ENCODE measurements around the gene VSTM2L. TPM values are rescaled to one million over a fixed set of nuclear protein-coding genes. Genes with fewer than 3 reads are reported as not detected.

Gene VSTM2L
- total and polyA plus RNA-seq, 2 of the 13 experiments (the other 11 are each of a cell fraction or from before 2014, with no cell fraction given), result not detected

DNA sequence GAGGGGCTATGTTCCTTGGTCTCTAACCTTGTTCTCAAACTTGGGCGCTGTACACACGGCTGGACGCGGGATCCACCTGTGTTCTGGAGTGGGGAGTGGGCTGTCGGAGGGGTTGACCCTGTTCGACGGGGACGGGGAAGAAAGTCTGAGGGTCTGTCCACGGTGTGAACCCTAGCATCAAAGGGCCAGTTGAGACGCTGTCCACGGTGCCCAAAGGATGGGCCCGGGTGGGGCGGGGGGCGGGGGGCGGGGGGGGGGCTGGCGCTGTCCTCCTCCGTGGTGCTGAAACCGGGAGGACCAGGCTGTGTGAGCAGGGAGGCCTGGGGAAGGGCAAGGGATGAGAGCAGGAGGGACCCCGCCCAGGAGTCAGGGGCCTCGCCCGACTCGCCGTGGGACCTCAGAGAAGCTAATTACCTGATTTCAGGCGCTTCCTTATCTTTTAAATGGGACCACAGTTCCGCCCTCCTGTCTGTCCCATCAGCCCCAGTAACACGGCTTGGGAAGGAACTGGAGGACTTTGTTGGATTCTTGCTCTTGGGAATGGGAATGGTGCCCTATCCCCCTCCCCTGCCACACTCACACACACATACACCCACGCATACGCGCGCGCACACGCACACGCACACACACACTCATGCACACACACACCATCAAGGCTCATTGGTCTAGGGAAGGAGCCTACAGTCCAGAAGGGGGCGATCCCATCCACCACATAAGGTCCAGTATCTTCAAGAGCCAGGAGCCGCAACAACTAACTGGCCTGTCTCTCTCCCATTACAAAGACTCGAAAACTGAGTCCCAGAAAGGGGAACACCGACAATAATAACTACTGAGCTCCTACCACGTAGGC, 1.0 kb upstream of the VSTM2L start (continued):
- TF ChIP-seq, protein P1, sequence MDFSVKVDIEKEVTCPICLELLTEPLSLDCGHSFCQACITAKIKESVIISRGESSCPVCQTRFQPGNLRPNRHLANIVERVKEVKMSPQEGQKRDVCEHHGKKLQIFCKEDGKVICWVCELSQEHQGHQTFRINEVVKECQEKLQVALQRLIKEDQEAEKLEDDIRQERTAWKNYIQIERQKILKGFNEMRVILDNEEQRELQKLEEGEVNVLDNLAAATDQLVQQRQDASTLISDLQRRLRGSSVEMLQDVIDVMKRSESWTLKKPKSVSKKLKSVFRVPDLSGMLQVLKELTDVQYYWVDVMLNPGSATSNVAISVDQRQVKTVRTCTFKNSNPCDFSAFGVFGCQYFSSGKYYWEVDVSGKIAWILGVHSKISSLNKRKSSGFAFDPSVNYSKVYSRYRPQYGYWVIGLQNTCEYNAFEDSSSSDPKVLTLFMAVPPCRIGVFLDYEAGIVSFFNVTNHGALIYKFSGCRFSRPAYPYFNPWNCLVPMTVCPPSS (IDR thresholded peaks at IDR 0.05), result no peak
- TF ChIP-seq ZNF749 (CRISPR knock-in tag; IDR thresholded peaks at IDR 0.05; ENCODE audit: borderline replicate concordance), result no peak
- TF ChIP-seq, protein P2, sequence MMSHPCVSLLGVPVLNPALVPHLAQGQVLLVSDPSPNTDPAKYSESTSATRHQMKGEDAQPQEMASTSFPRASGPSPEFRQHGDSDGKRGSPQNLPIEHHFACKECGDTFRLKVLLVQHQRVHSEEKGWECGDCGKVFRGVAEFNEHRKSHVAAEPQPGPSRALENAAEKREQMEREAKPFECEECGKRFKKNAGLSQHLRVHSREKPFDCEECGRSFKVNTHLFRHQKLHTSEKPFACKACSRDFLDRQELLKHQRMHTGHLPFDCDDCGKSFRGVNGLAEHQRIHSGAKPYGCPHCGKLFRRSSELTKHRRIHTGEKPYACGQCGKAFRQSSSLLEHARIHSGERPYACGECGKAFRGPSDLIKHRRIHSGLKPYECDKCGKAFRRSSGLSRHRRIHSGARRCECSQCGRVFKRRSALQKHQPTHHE (CRISPR knock-in tag; IDR thresholded peaks at IDR 0.05; ENCODE audit: borderline replicate concordance), result no peak
- no peak for TF ChIP-seq SMAD3 (CRISPR knock-in tag; IDR thresholded peaks at IDR 0.05)
- TF ChIP-seq ZNF619 (CRISPR knock-in tag; IDR thresholded peaks at IDR 0.05), result no peak
- peak; percentile 8; the same call in 1 of the 2 replicates for TF ChIP-seq HDAC2 (CRISPR knock-in tag; IDR thresholded peaks at IDR 0.05)
- no peak for TF ChIP-seq ZNF317 (CRISPR knock-in tag; IDR thresholded peaks at IDR 0.05)
- TF ChIP-seq, protein P3, sequence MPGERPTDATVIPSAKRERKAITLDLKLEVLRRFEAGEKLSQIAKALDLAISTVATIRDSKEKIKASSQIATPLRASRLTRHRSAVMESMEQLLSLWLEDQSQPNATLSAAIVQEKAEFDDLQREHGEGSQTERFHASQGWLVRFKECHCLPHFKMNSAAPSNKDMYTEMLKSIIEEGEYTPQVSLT (CRISPR knock-in tag; IDR thresholded peaks at IDR 0.05; ENCODE audit: borderline replicate concordance, low read depth), result no peak
- TF ChIP-seq, protein P4, sequence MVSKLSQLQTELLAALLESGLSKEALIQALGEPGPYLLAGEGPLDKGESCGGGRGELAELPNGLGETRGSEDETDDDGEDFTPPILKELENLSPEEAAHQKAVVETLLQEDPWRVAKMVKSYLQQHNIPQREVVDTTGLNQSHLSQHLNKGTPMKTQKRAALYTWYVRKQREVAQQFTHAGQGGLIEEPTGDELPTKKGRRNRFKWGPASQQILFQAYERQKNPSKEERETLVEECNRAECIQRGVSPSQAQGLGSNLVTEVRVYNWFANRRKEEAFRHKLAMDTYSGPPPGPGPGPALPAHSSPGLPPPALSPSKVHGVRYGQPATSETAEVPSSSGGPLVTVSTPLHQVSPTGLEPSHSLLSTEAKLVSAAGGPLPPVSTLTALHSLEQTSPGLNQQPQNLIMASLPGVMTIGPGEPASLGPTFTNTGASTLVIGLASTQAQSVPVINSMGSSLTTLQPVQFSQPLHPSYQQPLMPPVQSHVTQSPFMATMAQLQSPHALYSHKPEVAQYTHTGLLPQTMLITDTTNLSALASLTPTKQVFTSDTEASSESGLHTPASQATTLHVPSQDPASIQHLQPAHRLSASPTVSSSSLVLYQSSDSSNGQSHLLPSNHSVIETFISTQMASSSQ (IDR thresholded peaks at IDR 0.05; ENCODE audit: low read depth), result no peak
- TF ChIP-seq, protein P4 (CRISPR knock-in tag; IDR thresholded peaks at IDR 0.05; ENCODE audit: borderline replicate concordance), result no peak
- TF ChIP-seq ZNF629 (CRISPR knock-in tag; conservative IDR thresholded peaks at IDR 0.05), result peak; percentile 98
- no peak for TF ChIP-seq ZNF83 (CRISPR knock-in tag; IDR thresholded peaks at IDR 0.05; ENCODE audit: borderline replicate concordance)
- no peak for TF ChIP-seq ZNF124 (CRISPR knock-in tag; IDR thresholded peaks at IDR 0.05)
- 0 out of 2 replicates have a peak, but pooled peaks have one; percentile 8 for TF ChIP-seq SAP130 (CRISPR knock-in tag; IDR thresholded peaks at IDR 0.05; ENCODE audit: low read depth)
- no peak for TF ChIP-seq ZNF616 (CRISPR knock-in tag; IDR thresholded peaks at IDR 0.05; ENCODE audit: low read depth)
- no peak for TF ChIP-seq ZNF746 (CRISPR knock-in tag; IDR thresholded peaks at IDR 0.05)
- no peak for TF ChIP-seq SALL2 (CRISPR knock-in tag; IDR thresholded peaks at IDR 0.05)
- TF ChIP-seq, protein P5, sequence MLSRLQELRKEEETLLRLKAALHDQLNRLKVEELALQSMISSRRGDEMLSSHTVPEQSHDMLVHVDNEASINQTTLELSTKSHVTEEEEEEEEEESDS (CRISPR knock-in tag; IDR thresholded peaks at IDR 0.05; ENCODE audit: borderline replicate concordance), result no peak
- no peak for TF ChIP-seq FIP1L1 (IDR thresholded peaks at IDR 0.05; ENCODE audit: borderline replicate concordance, insufficient read depth, low read depth, low read length)
- TF ChIP-seq, protein P6, sequence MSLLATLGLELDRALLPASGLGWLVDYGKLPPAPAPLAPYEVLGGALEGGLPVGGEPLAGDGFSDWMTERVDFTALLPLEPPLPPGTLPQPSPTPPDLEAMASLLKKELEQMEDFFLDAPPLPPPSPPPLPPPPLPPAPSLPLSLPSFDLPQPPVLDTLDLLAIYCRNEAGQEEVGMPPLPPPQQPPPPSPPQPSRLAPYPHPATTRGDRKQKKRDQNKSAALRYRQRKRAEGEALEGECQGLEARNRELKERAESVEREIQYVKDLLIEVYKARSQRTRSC (CRISPR knock-in tag; IDR thresholded peaks at IDR 0.05; ENCODE audit: low read depth), result no peak; the same call in 1 of the 2 replicates
- TF ChIP-seq CENPT (CRISPR knock-in tag; IDR thresholded peaks at IDR 0.05; ENCODE audit: low read depth), result no peak; the same call in 1 of the 2 replicates
- TF ChIP-seq WIZ (CRISPR knock-in tag; IDR thresholded peaks at IDR 0.05), result no peak; the same call in 1 of the 2 replicates

Data from HepG2 (cell line).